ENCODE data around the gene RHCE. TPM values are rescaled to one million over a fixed set of nuclear protein-coding genes. Genes with fewer than 3 reads are reported as not detected.
A peak's percentile ranks its signal among the peaks of the same experiment; 100 is the strongest.
"Not testable (repeated sequence)": the region's sequence is repeated elsewhere in the genome, so short reads cannot be mapped to it uniquely, and the experiment has no call there.

The RHCE gene
- total and polyA plus RNA-seq, 11 donors, result 0.24 to 2.0 (median 0.69) TPM; not detected in 1

DNA sequence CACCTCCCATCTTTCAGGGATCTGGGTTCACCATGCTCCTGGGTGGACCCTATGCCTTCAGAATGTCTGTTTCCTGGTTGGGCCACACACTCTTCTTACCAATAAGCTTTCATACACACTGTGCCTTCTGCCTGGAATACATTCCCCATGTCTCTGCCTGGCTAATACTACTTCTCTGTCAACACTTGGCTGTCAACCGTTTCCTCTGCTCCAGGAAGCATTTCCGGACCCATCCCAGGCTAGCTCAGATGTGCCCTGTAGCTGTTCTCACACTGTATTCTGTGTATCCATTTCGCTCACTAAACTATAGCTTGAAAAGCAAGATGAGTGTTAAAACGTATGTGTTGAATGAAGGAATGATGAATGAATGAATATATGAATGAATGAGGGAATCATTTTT is 33.5 kb downstream of the RHCE start:
- H3K27me3 ChIP-seq; H3K9me3 ChIP-seq; H3K4me3 ChIP-seq; H3K36me3 ChIP-seq; H3K27ac ChIP-seq; H3K4me1 ChIP-seq; DNase-seq; intact Hi-C loops (cut with DNase I): not testable (repeated sequence)
- peak in 1 of 4 donors; percentile 30 for ATAC-seq
- WGBS, 4 donors, result 45 to 56% (median 51%) methylated on average over 4 of the region's 4 CpGs

GRCh38 chr1:25383875-25384274 is 36.8 kb downstream of the RHCE start:
- H3K27ac ChIP-seq; H3K27me3 ChIP-seq; H3K4me3 ChIP-seq; intact Hi-C loops (cut with DNase I); H3K36me3 ChIP-seq; H3K9me3 ChIP-seq; ATAC-seq; H3K4me1 ChIP-seq; DNase-seq: not testable (repeated sequence)
- no CpG with 5 or more reads among the region's 1 CpG for WGBS, 4 donors

DNA sequence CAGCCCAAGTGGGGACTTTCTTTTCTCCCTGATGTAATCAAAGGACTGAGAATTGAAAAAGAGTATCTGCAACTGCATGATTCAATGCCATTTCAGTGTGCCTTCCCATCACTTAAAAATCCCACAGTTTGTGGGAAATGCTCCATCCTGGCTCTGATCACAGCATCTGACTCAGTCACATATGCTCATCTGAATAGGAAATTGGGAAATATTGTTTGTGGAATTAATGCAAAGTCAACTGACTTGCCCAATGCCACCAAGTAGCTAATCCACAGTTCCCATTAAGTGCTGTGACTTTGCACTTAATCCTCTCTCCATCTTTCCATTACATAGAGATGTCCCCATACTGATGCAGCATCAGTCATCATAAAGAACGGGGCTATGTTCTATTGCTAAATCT is 37.5 kb downstream of the RHCE start:
- ATAC-seq, result not testable (repeated sequence)

DNA sequence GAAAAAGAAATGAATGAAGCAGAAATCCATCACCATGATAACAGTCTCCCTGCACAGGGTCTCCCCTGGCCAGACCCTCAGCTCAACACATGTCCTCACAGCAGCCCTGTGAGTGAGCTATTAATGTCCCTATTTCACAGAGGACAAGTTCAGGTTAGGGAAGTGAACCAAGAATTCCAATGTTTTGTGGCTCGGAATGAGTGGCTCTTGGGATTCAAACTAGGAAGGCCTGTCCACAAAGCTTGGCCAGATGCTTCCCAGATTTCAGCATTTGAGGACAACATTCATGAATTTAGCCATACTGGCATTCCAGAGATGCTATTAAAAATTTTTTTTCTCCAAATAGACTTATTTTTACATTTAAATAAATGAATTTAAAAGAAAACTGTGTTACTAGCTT is 38.1 kb downstream of the RHCE start:
- DNase-seq; intact Hi-C loops (cut with DNase I); H3K27me3 ChIP-seq; H3K4me3 ChIP-seq; H3K27ac ChIP-seq; ATAC-seq; H3K9me3 ChIP-seq; H3K36me3 ChIP-seq; H3K4me1 ChIP-seq: not testable (repeated sequence)
- WGBS, 4 donors, result 67 to 86% (median 76%) methylated on average over 1 of the region's 1 CpG

More for the DNA sequence above, 37.5 kb downstream of the RHCE start:
- H3K27ac ChIP-seq; H3K4me3 ChIP-seq; H3K27me3 ChIP-seq; H3K9me3 ChIP-seq; H3K36me3 ChIP-seq; DNase-seq; H3K4me1 ChIP-seq; intact Hi-C loops (cut with DNase I): not testable (repeated sequence)
- 95 to 100% (median 98%) methylated on average over 1 of the region's 1 CpG for WGBS, 4 donors

GRCh38 chr1:25378367-25378766 is 42.3 kb downstream of the RHCE start:
- H3K4me1 ChIP-seq; ATAC-seq; intact Hi-C loops (cut with DNase I); H3K4me3 ChIP-seq; DNase-seq; H3K27ac ChIP-seq; H3K9me3 ChIP-seq; H3K36me3 ChIP-seq; H3K27me3 ChIP-seq: not testable (repeated sequence)
- 73 to 83% (median 76%) methylated on average over 3 of the region's 3 CpGs for WGBS, 4 donors

DNA sequence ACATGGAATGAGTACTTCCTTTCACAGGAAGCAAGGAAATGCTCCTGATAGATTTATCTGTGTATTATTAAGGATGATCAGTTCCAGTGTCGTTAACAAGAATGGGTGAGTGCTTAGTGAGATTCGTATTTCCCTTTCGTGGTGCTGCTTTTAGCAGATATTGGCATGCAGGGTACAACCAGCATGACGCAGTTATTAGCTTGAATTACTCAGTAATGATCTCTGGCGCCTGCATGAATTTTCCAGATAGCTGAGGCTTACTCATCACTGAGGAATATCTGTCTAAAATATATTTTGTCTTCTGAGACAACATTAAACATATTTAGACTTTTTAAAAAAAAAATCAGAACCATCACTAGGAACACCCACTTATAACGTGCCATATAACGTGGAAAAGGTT is 48.9 kb downstream of the RHCE start:
- H3K4me1 ChIP-seq; H3K4me3 ChIP-seq; H3K27ac ChIP-seq; H3K9me3 ChIP-seq; H3K27me3 ChIP-seq; intact Hi-C loops (cut with DNase I); ATAC-seq; H3K36me3 ChIP-seq; DNase-seq: not testable (repeated sequence)
- WGBS, 4 donors, result 62 to 70% (median 68%) methylated on average over 7 of the region's 7 CpGs

- H3K4me1 ChIP-seq; DNase-seq; H3K9me3 ChIP-seq; H3K36me3 ChIP-seq; H3K4me3 ChIP-seq; intact Hi-C loops (cut with DNase I); H3K27me3 ChIP-seq; ATAC-seq; H3K27ac ChIP-seq: not testable (repeated sequence)
- WGBS, 4 donors, result 89 to 91% (median 89%) methylated on average over 12 of the region's 12 CpGs
Measured at GRCh38 chr1:25369691-25370271, 50.8 kb downstream of the RHCE start.

DNA sequence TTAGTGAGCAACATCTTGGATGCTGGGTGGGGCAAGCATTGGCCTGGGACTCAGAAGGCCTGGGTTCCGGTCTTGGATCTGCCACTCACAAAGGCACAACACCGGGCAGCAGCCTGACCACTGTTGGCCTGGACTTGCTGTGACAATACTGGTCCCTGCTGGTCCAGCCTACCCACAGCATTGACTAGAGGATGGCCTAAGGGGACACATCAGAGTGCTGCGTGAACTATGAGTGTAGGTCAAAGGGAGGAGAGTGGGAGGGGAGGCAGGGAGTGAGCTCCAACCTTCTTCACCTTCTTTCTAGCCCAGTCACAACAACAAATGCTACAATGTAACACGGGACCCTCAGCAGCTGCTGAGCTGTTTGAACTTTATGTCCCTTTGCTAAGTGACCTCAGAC is 51.4 kb downstream of the RHCE start:
- 88 to 98% (median 90%) methylated on average over 3 to 4 of the region's 4 CpGs for WGBS, 4 donors
- TF ChIP-seq CTCF (IDR thresholded peaks at IDR 0.05) (no peak), POLR2A (IDR thresholded peaks at IDR 0.05) (no peak)
- Histone ChIP-seq H3K27me3 (no peaks in the 10 kb centered on the region), H3K36me3 (no peaks in the 10 kb centered on the region), H3K9me3 (no peaks in the 10 kb centered on the region), H3K4me3 (no peak overlapping the region), H3K27ac (no peak overlapping the region), H3K4me1 (no peaks in the 10 kb centered on the region)
- intact Hi-C loops (cut with DNase I), result no loop called here
- DNase-seq, result no peak
- ATAC-seq, result peak in 1 of 4 donors; percentile 36

GRCh38 chr1:25362634-25363559 is 57.7 kb downstream of the RHCE start:
- H3K27me3 ChIP-seq; intact Hi-C loops (cut with DNase I); DNase-seq; H3K27ac ChIP-seq; H3K4me3 ChIP-seq; H3K9me3 ChIP-seq: not testable (repeated sequence)
- Histone ChIP-seq H3K4me1 (peaks cover 0 to 14% (median 7%) of the 10 kb centered on the region in 12 donors), H3K36me3 (peaks cover 0 to 43% (median 39%) of the 10 kb centered on the region in 9 donors)
- peak in 2 of 4 donors; percentile 22 to 56 for ATAC-seq
- no CpG with 5 or more reads among the region's 17 CpGs for WGBS, 4 donors

Measured in heart left ventricle (tissue), 16 donors.